NB4 (cell line): ENCODE data around the gene SLC13A4.

Experiments
- DNase-seq: peaks from one replicate; pipeline ENCODE4 v3.0.0; 2010; ENCODE audit warnings: low read depth
- H3K4me3 ChIP-seq: one replicate; pipeline ENCODE4 v1.5.1; 2011; ENCODE audit warnings: mild to moderate bottlenecking, low read depth, low read length, moderate library complexity
- MYC ChIP-seq: IDR thresholded peaks from 2 replicates; pipeline ENCODE4 v1.6.1; 2011; ENCODE audit warnings: low read depth, low read length
- POLR2A ChIP-seq: IDR thresholded peaks from 2 replicates; pipeline ENCODE4 v1.6.1; 2011; ENCODE audit warnings: mild to moderate bottlenecking; ENCODE audit not compliant: insufficient read length; ENCODE audit errors: extremely low read depth
- TF ChIP-seq, protein P1 (sequence below): IDR thresholded peaks from one replicate; pipeline ENCODE4 v1.5.1; 2012; ENCODE audit warnings: low read depth, low read length
- TF ChIP-seq, protein P2 (sequence below): IDR thresholded peaks from 2 replicates; pipeline ENCODE4 v1.6.1; 2011; ENCODE audit warnings: low read depth, low read length

SLC13A4 gene

DNA sequence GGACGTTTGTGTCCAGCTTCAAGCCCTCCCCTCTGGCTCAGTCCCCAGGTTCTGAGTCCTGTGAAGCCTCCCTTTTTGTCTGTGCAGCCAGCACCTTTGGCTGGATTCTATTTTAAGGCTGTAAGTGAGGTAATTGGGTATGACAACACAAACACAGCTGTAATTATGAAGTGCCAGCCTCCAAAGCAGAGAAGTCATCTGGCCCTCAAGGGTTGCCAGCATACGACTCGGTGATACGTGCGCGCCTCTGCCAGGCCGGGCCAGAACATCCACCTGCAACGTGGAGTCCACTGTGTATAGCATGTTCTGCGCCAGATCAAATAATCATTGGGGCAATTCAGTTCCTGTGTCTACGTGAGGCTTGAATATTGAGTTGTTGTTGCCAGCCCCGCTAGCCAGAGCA lies 27.4 kb upstream of the SLC13A4 start:
- TF ChIP-seq MYC (no peak), POLR2A (no peak)
- TF ChIP-seq, protein P1, sequence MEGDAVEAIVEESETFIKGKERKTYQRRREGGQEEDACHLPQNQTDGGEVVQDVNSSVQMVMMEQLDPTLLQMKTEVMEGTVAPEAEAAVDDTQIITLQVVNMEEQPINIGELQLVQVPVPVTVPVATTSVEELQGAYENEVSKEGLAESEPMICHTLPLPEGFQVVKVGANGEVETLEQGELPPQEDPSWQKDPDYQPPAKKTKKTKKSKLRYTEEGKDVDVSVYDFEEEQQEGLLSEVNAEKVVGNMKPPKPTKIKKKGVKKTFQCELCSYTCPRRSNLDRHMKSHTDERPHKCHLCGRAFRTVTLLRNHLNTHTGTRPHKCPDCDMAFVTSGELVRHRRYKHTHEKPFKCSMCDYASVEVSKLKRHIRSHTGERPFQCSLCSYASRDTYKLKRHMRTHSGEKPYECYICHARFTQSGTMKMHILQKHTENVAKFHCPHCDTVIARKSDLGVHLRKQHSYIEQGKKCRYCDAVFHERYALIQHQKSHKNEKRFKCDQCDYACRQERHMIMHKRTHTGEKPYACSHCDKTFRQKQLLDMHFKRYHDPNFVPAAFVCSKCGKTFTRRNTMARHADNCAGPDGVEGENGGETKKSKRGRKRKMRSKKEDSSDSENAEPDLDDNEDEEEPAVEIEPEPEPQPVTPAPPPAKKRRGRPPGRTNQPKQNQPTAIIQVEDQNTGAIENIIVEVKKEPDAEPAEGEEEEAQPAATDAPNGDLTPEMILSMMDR: no peak
- TF ChIP-seq, protein P2, sequence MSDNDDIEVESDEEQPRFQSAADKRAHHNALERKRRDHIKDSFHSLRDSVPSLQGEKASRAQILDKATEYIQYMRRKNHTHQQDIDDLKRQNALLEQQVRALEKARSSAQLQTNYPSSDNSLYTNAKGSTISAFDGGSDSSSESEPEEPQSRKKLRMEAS: no peak
- no peak for DNase-seq
- H3K4me3 ChIP-seq: no peak overlapping the region

DNA sequence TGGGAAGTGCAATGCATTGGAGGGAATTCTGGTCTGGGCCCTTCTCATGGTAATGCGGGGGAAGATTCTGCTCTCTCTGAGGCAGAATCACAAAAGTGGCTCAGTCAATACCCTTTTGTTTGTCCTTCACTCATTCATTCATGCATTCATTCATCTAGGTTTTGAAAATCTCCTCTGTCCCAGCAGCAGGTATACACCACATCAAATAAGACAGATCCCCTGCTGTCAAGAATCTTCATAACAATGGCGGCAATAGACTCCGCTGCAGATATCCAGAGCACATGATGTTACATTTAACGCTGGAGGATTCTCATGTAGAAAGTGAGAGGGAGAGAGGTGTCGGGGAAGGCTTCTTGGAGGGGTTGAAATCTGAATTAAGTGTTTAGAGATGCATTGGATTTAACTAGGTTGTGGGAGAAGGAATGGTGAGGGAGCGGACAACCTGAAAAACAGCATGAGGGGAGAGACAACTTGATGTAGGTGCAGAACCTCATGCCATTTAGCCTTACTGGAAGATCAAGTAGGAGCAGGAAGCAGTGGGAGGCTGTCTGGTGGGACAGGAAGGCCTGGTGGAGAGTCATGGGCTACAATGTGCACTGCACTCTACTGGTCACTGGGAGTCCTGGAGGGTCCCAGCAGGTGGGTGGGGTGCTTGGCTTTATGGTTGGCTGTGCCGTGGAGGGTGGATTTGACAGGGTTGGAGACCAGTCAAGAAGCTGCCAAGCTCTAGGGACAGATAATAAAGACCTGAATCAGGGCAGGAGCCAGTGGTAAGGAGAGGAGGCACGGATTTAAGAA lies 25.8 kb upstream of the SLC13A4 start:
- TF ChIP-seq, protein P1: no peak
- TF ChIP-seq, protein P2: no peak
- no peak for TF ChIP-seq POLR2A
- no peak for TF ChIP-seq MYC
- no peak for DNase-seq
- H3K4me3 ChIP-seq: no peak overlapping the region

DNA sequence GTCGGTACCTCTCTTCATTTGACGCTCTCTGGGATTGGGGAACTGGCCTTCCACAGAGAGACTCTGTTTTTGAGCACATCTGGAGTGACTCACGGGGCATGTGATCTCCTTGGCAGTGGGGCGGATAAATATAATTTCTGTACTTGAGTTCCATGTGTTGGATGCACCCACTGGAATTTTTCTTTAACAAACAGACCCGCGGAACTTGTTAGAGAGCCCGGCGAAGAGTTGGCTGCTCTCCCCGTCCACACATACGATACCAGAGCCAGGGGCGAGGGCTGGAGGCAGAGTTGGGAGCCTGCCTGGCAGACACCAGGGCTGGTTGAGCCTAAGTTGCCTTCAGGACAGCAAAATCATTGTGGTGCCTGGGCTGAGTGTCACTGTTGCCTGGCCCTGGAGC lies 20.8 kb upstream of the SLC13A4 start, which contains the start of gene FAM180A:
Gene FAM180A, minus strand, starts transcription at position 44 of the 400 bp plus-strand sequence. CDS start 233 bp downstream, outside the sequence.
- H3K4me3 ChIP-seq: no peak within 1 kb of the TSS
- TF ChIP-seq MYC (no peak), POLR2A (no peak)
- TF ChIP-seq, protein P2: no peak
- TF ChIP-seq, protein P1: no peak
- no peak for DNase-seq

DNA sequence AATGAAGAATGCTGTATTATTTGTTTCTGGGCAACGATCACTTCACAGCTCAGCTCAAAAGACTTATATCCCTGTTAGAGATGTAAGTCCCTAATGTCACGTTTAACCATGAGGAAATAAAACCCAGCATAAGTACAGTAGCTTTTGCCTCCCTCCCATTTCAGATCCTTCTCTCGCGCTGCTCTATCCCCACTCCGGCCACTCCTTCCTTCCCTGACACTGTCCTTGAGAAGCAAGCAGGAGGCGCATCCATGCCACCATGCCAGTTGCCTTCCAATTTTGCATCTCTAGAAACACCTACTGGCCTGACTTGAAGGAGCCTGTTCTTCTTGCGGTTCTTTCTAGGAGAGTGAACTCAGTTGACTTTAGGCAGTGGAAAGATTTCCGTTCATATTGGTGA lies 19.4 kb upstream of the SLC13A4 start:
- no peak for DNase-seq
- TF ChIP-seq POLR2A (no peak), MYC (no peak)
- TF ChIP-seq, protein P1: no peak
- TF ChIP-seq, protein P2: no peak

DNA sequence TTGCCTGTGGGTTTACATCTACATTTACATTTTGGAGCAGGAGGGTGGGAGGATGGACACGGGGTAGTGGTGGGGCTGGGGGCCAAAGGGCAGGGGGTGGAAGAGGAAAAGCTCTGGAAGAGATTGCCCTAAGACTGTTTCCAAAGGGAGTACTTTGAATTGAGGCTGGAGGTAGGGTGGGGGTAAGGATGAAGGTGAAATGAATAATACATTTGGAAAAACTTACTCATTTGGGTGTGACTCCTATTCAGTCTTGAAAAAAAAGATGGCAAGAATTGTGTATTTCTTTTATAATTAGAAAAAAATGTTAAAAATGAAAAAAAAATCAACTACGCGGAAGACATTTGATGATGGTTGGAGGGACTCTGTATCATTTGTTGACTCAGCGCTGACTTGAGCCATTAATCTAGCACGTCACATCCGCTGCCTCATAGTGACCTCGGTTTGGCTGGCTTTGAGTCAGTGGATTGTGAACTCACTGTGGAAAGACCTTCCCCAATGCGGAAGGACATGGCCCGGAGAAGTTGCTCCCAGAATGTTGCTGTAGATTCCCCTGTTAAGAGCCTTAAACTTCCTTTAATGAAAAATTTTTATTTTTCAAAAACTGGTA lies 17.8 kb upstream of the SLC13A4 start:
- H3K4me3 ChIP-seq: no peak overlapping the region

More for the DNA sequence above, 19.4 kb upstream of the SLC13A4 start:
- no peak overlapping the region for H3K4me3 ChIP-seq

More for the DNA sequence above, 17.8 kb upstream of the SLC13A4 start:
- DNase-seq: no peak
- TF ChIP-seq POLR2A (no peak), MYC (no peak)
- TF ChIP-seq, protein P1: no peak
- TF ChIP-seq, protein P2: no peak
